Activated B cell treated with CpG ODN at 0.5 μM for 24 hours (primary cell): ENCODE results near the gene FKBP7. TPM values are rescaled to one million over a fixed set of nuclear protein-coding genes. Genes with fewer than 3 reads are reported as not detected.
"Not testable (repeated sequence)": the region's sequence is repeated elsewhere in the genome, so short reads cannot be mapped to it uniquely, and the experiment has no call there.

ENCODE experiments used
- ATAC-seq: fragments of 200-7000 bp; cut with Tn5 transposase; one replicate; pipeline ENCODE4 v1.10.0; 2021; ENCODE audit warnings: low read depth, mild to moderate bottlenecking, moderate library complexity
- CTCF ChIA-PET: fragments of 350-600 bp; sonication (Branson Sonifier 250); formaldehyde crosslinking; loops from one replicate; lab custom pipeline; 2021; ENCODE audit warnings: antibody characterized with exemption; lab: Charles Lee
- POLR2A ChIA-PET: fragments of 350-600 bp; sonication (Branson Sonifier 250); formaldehyde crosslinking; loops from one replicate; lab custom pipeline; 2021; ENCODE audit warnings: antibody characterized with exemption; lab: Charles Lee
- DNase-seq: peaks from one replicate; pipeline ENCODE4 v3.0.0; 2022
- H3K27ac Mint-ChIP-seq: one replicate; pipeline ENCODE4 v1.8.0; 2020; ENCODE audit warnings: mixed read lengths
- H3K27me3 Mint-ChIP-seq: one replicate; pipeline ENCODE4 v1.8.0; 2021; ENCODE audit warnings: mixed read lengths
- H3K36me3 Mint-ChIP-seq: one replicate; pipeline ENCODE4 v1.8.0; 2021; ENCODE audit warnings: low read depth, mixed read lengths
- H3K4me1 Mint-ChIP-seq: one replicate; pipeline ENCODE4 v1.8.0; 2021; ENCODE audit warnings: mixed read lengths
- H3K4me3 Mint-ChIP-seq: one replicate; pipeline ENCODE4 v1.8.0; 2020; ENCODE audit warnings: mild to moderate bottlenecking, mixed read lengths
- H3K9me3 Mint-ChIP-seq: one replicate; pipeline ENCODE4 v1.8.0; 2020; ENCODE audit warnings: mixed read lengths
- CTCF ChIP-seq: fragments of 200-600 bp; IDR thresholded peaks from one replicate; pipeline ENCODE4 v1.8.0; 2022; ENCODE audit warnings: antibody characterized with exemption, mild to moderate bottlenecking
- intact Hi-C: fragments of 100-400 bp; cut with micrococcal nuclease; formaldehyde crosslinking; loops from one replicate; pipeline ENCODE4 v1.15.1; 2024
- total RNA-seq: library from RNA; stranded (reverse); gene quantifications from 2 replicates; pipeline ENCODE4 v1.2.3, GENCODE V29; 2022

FKBP7 gene
- total RNA-seq, 1 donor from 2014 or later: 0.64 TPM

- intact Hi-C loops: no loop called here
- POLR2A ChIA-PET: no interaction called here
Observed at GRCh38 chr2:178426388-178426787, 52.0 kb downstream of the FKBP7 start.

GRCh38 chr2:178425255-178425827, 53.1 kb downstream of the FKBP7 start:
- POLR2A ChIA-PET: no interaction called here
- DNase-seq (no peak), ATAC-seq (no peak)
- Mint-ChIP-seq H3K4me3 (no peak overlapping the region), H3K27me3 (no peaks in the 10 kb centered on the region), H3K36me3 (peaks cover 34% of the 10 kb centered on the region), H3K4me1 (peaks cover 1% of the 10 kb centered on the region), H3K9me3 (peaks cover 22% of the 10 kb centered on the region), H3K27ac (no peak overlapping the region)
- no peak for TF ChIP-seq CTCF
- intact Hi-C loops: no loop called here
- CTCF ChIA-PET: no interaction called here

More at GRCh38 chr2:178426388-178426787, 52.0 kb downstream of the FKBP7 start:
- DNase-seq: no peak
- H3K36me3 Mint-ChIP-seq: peaks cover 44% of the 10 kb centered on the region
- no peak overlapping the region for H3K27ac Mint-ChIP-seq
- no peaks in the 10 kb centered on the region for H3K27me3 Mint-ChIP-seq
- ATAC-seq: no peak
- H3K4me3 Mint-ChIP-seq: no peak overlapping the region
- no peak for TF ChIP-seq CTCF
- H3K9me3 Mint-ChIP-seq: peaks cover 22% of the 10 kb centered on the region
- no peaks in the 10 kb centered on the region for H3K4me1 Mint-ChIP-seq
- CTCF ChIA-PET: interaction anchor here (1.3 kb wide), 1 partner anchor 29 kb away, joined by 3 read pairs; no protein-coding TSS in a partner anchor

- POLR2A ChIA-PET, H3K4me1 Mint-ChIP-seq, CTCF ChIA-PET, H3K27ac Mint-ChIP-seq, DNase-seq, H3K4me3 Mint-ChIP-seq, ATAC-seq, H3K27me3 Mint-ChIP-seq, intact Hi-C loops: not testable (repeated sequence)
- H3K36me3 Mint-ChIP-seq: peaks cover 20% of the 10 kb centered on the region
- H3K9me3 Mint-ChIP-seq: peaks cover 22% of the 10 kb centered on the region
Observed at GRCh38 chr2:178423746-178424145, 54.7 kb downstream of the FKBP7 start.

- ATAC-seq: no peak
- intact Hi-C loops: no loop called here
- no peak for DNase-seq
- Mint-ChIP-seq H3K27ac (no peak overlapping the region), H3K27me3 (no peaks in the 10 kb centered on the region), H3K4me1 (peaks cover 2% of the 10 kb centered on the region), H3K36me3 (peaks cover 14% of the 10 kb centered on the region), H3K9me3 (peaks cover 21% of the 10 kb centered on the region), H3K4me3 (no peak overlapping the region)
- TF ChIP-seq CTCF: no peak
- ChIA-PET POLR2A (no interaction called here), CTCF (no interaction called here)
Observed at GRCh38 chr2:178422097-178422496, 56.3 kb downstream of the FKBP7 start.

GRCh38 chr2:178420463-178420999, 57.9 kb downstream of the FKBP7 start:
- ATAC-seq (no peak), DNase-seq (no peak)
- peaks cover 2% of the 10 kb centered on the region for H3K36me3 Mint-ChIP-seq
- peaks cover 2% of the 10 kb centered on the region for H3K4me1 Mint-ChIP-seq
- intact Hi-C loops: no loop called here
- POLR2A ChIA-PET: no interaction called here
- TF ChIP-seq CTCF: no peak
- CTCF ChIA-PET: interaction anchor here (1.3 kb wide), 1 partner anchor 31 kb away, joined by 3 read pairs; the partner anchor contains the start of genes PJVK and PRKRA
- H3K4me3 Mint-ChIP-seq: no peak overlapping the region
- H3K27ac Mint-ChIP-seq: no peak overlapping the region
- H3K27me3 Mint-ChIP-seq: no peaks in the 10 kb centered on the region
- H3K9me3 Mint-ChIP-seq: peaks cover 11% of the 10 kb centered on the region
